ENCODE data around the gene MRTO4.
"Not testable (repeated sequence)": the region's sequence is repeated elsewhere in the genome, so short reads cannot be mapped to it uniquely, and the experiment has no call there.

Gene MRTO4

GRCh38 chr1:19210772-19211549 is 40.6 kb upstream of the MRTO4 start:
- H3K9ac ChIP-seq (ENCODE audit: low read depth, low read length): peak overlapping the region; percentile 91
- no peaks in the 10 kb centered on the region for H3K36me3 ChIP-seq (ENCODE audit: control insufficient read depth, insufficient read depth, low read length)
- H3K4me3 ChIP-seq (ENCODE audit: low read depth, low read length): peak overlapping the region; percentile 86
- no peaks in the 10 kb centered on the region for H3K9me3 ChIP-seq (ENCODE audit: control insufficient read depth, insufficient read depth, low read length)
- H3K4me1 ChIP-seq (ENCODE audit: control insufficient read depth, insufficient read depth, low read length): no peaks in the 10 kb centered on the region
- no peaks in the 10 kb centered on the region for H3K27me3 ChIP-seq (ENCODE audit: control insufficient read depth, insufficient read depth, low read length)

DNA sequence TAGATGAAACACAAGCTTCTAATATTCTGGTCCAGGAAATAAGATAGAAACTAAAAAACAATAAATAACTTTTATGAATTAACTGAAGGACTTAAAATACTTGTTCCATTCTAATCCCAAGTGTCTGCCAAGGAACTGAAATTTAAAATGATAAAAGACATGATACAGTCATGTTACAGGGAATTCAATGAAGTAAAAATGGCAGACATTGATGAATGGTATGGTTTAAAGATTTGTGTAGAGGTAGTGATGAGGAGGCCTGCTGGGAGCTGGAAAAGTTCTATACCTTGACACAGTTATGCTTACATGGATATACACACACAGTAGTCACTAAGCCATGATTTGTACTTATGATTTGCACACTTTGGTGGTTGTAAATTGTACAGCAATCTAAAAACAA is 39.4 kb upstream of the MRTO4 start:
- H3K36me3 ChIP-seq (ENCODE audit: control insufficient read depth, insufficient read depth, low read length): peaks cover 4% of the 10 kb centered on the region
- no peak overlapping the region for H3K9ac ChIP-seq (ENCODE audit: low read depth, low read length)
- H3K27me3 ChIP-seq (ENCODE audit: control insufficient read depth, insufficient read depth, low read length): no peaks in the 10 kb centered on the region
- no peaks in the 10 kb centered on the region for H3K4me1 ChIP-seq (ENCODE audit: control insufficient read depth, insufficient read depth, low read length)
- H3K9me3 ChIP-seq (ENCODE audit: control insufficient read depth, insufficient read depth, low read length): no peaks in the 10 kb centered on the region
- H3K4me3 ChIP-seq (ENCODE audit: low read depth, low read length): no peak overlapping the region

GRCh38 chr1:19213580-19213979 is 38.0 kb upstream of the MRTO4 start:
- Histone ChIP-seq H3K27me3 (ENCODE audit: control insufficient read depth, insufficient read depth, low read length) (no peaks in the 10 kb centered on the region), H3K36me3 (ENCODE audit: control insufficient read depth, insufficient read depth, low read length) (peaks cover 4% of the 10 kb centered on the region), H3K9me3 (ENCODE audit: control insufficient read depth, insufficient read depth, low read length) (no peaks in the 10 kb centered on the region), H3K9ac (ENCODE audit: low read depth, low read length) (no peak overlapping the region), H3K4me3 (ENCODE audit: low read depth, low read length) (no peak overlapping the region), H3K4me1 (ENCODE audit: control insufficient read depth, insufficient read depth, low read length) (no peaks in the 10 kb centered on the region)

- H3K9ac ChIP-seq (ENCODE audit: low read depth, low read length); H3K9me3 ChIP-seq (ENCODE audit: control insufficient read depth, insufficient read depth, low read length); H3K27me3 ChIP-seq (ENCODE audit: control insufficient read depth, insufficient read depth, low read length); H3K4me3 ChIP-seq (ENCODE audit: low read depth, low read length); H3K4me1 ChIP-seq (ENCODE audit: control insufficient read depth, insufficient read depth, low read length): not testable (repeated sequence)
- H3K36me3 ChIP-seq (ENCODE audit: control insufficient read depth, insufficient read depth, low read length): peaks cover 24% of the 10 kb centered on the region
Measured at GRCh38 chr1:19216585-19216984, 35.0 kb upstream of the MRTO4 start.

- H3K9me3 ChIP-seq (ENCODE audit: control insufficient read depth, insufficient read depth, low read length): no peaks in the 10 kb centered on the region
- no peak overlapping the region for H3K4me3 ChIP-seq (ENCODE audit: low read depth, low read length)
- no peaks in the 10 kb centered on the region for H3K4me1 ChIP-seq (ENCODE audit: control insufficient read depth, insufficient read depth, low read length)
- no peaks in the 10 kb centered on the region for H3K27me3 ChIP-seq (ENCODE audit: control insufficient read depth, insufficient read depth, low read length)
- no peak overlapping the region for H3K9ac ChIP-seq (ENCODE audit: low read depth, low read length)
- H3K36me3 ChIP-seq (ENCODE audit: control insufficient read depth, insufficient read depth, low read length): peaks cover 48% of the 10 kb centered on the region
Measured at GRCh38 chr1:19219451-19219850, 32.2 kb upstream of the MRTO4 start.

DNA sequence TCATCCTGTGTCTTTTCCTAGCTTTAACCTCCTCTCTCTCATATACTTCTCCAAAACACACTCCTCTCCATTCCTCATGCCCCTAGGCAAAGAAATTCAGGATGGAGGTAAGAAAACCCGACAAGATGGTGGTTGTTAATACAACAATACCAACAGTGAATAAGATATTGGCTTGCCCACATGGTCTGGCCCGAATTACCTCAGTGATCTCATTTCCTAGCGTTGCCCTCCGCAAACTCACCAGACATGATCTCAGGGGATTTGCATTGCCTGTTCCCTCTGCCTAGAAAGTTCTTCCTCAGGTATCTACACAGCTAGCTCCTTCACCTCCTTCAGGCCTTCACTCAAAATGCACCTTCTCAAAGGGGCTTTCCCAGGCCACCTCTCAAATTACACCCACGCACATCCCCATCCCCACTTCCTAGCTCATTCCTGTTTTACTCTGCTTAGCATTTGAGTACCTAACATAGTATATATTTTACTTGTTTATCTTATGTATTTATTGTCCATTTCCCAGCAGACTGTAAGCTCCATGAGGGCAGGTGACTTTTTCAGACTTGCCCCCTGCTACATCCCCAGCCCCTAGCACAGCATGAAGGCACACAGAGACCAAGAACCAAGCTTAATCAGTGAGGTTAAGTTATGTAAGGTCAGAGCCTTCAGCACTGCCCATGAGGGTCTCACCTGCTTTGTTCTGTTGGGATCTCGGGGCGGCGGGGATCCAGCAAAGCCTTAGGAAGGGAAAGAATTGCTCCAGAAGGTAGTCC is 31.3 kb upstream of the MRTO4 start:
- Histone ChIP-seq H3K4me1 (ENCODE audit: control insufficient read depth, insufficient read depth, low read length) (no peaks in the 10 kb centered on the region), H3K9me3 (ENCODE audit: control insufficient read depth, insufficient read depth, low read length) (no peaks in the 10 kb centered on the region), H3K4me3 (ENCODE audit: low read depth, low read length) (no peak overlapping the region), H3K9ac (ENCODE audit: low read depth, low read length) (no peak overlapping the region), H3K27me3 (ENCODE audit: control insufficient read depth, insufficient read depth, low read length) (no peaks in the 10 kb centered on the region), H3K36me3 (ENCODE audit: control insufficient read depth, insufficient read depth, low read length) (peaks cover 51% of the 10 kb centered on the region)

DNA sequence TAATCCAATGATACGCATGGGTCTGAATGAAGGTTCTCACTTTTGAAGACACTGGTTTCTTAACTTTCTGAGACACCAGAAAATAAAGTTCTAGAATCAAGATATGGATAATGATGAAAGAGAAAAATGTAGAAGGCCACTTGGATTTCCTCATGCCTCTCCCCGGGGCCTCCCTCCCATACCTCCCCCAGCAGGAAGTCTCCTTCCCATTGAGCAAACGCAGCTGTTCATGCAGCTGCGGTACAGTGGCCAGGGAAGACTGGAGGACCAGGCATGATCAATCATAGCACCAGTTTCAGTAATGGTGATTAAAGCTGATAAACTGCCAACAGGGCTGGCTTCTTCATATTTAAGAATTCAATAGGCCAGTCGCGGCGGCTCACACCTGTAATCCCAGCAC is 30.6 kb upstream of the MRTO4 start:
- H3K36me3 ChIP-seq (ENCODE audit: control insufficient read depth, insufficient read depth, low read length): peaks cover 51% of the 10 kb centered on the region
- H3K4me1 ChIP-seq (ENCODE audit: control insufficient read depth, insufficient read depth, low read length): no peaks in the 10 kb centered on the region
- no peak overlapping the region for H3K4me3 ChIP-seq (ENCODE audit: low read depth, low read length)
- no peak overlapping the region for H3K9ac ChIP-seq (ENCODE audit: low read depth, low read length)
- H3K9me3 ChIP-seq (ENCODE audit: control insufficient read depth, insufficient read depth, low read length): no peaks in the 10 kb centered on the region
- H3K27me3 ChIP-seq (ENCODE audit: control insufficient read depth, insufficient read depth, low read length): no peaks in the 10 kb centered on the region

- Histone ChIP-seq H3K36me3 (ENCODE audit: control insufficient read depth, insufficient read depth, low read length) (peaks cover 47% of the 10 kb centered on the region), H3K9ac (ENCODE audit: low read depth, low read length) (no peak overlapping the region), H3K4me1 (ENCODE audit: control insufficient read depth, insufficient read depth, low read length) (no peaks in the 10 kb centered on the region), H3K4me3 (ENCODE audit: low read depth, low read length) (no peak overlapping the region), H3K9me3 (ENCODE audit: control insufficient read depth, insufficient read depth, low read length) (no peaks in the 10 kb centered on the region), H3K27me3 (ENCODE audit: control insufficient read depth, insufficient read depth, low read length) (no peaks in the 10 kb centered on the region)
Measured at GRCh38 chr1:19222573-19222972, 29.0 kb upstream of the MRTO4 start.

- H3K36me3 ChIP-seq (ENCODE audit: control insufficient read depth, insufficient read depth, low read length): peaks cover 47% of the 10 kb centered on the region
- H3K9me3 ChIP-seq (ENCODE audit: control insufficient read depth, insufficient read depth, low read length): no peaks in the 10 kb centered on the region
- no peak overlapping the region for H3K4me3 ChIP-seq (ENCODE audit: low read depth, low read length)
- H3K4me1 ChIP-seq (ENCODE audit: control insufficient read depth, insufficient read depth, low read length): no peaks in the 10 kb centered on the region
- no peak overlapping the region for H3K9ac ChIP-seq (ENCODE audit: low read depth, low read length)
- H3K27me3 ChIP-seq (ENCODE audit: control insufficient read depth, insufficient read depth, low read length): no peaks in the 10 kb centered on the region
Measured at GRCh38 chr1:19222979-19223824, 28.4 kb upstream of the MRTO4 start.

GRCh38 chr1:19229229-19229628 is 22.4 kb upstream of the MRTO4 start:
- H3K4me3 ChIP-seq (ENCODE audit: low read depth, low read length): no peak overlapping the region
- H3K4me1 ChIP-seq (ENCODE audit: control insufficient read depth, insufficient read depth, low read length): no peaks in the 10 kb centered on the region
- H3K36me3 ChIP-seq (ENCODE audit: control insufficient read depth, insufficient read depth, low read length): peaks cover 37% of the 10 kb centered on the region
- H3K27me3 ChIP-seq (ENCODE audit: control insufficient read depth, insufficient read depth, low read length): no peaks in the 10 kb centered on the region
- H3K9me3 ChIP-seq (ENCODE audit: control insufficient read depth, insufficient read depth, low read length): no peaks in the 10 kb centered on the region
- no peak overlapping the region for H3K9ac ChIP-seq (ENCODE audit: low read depth, low read length)

- H3K4me1 ChIP-seq (ENCODE audit: control insufficient read depth, insufficient read depth, low read length): no peaks in the 10 kb centered on the region
- H3K4me3 ChIP-seq (ENCODE audit: low read depth, low read length): no peak overlapping the region
- H3K9ac ChIP-seq (ENCODE audit: low read depth, low read length): no peak overlapping the region
- no peaks in the 10 kb centered on the region for H3K27me3 ChIP-seq (ENCODE audit: control insufficient read depth, insufficient read depth, low read length)
- no peaks in the 10 kb centered on the region for H3K9me3 ChIP-seq (ENCODE audit: control insufficient read depth, insufficient read depth, low read length)
- peaks cover 38% of the 10 kb centered on the region for H3K36me3 ChIP-seq (ENCODE audit: control insufficient read depth, insufficient read depth, low read length)
Measured at GRCh38 chr1:19229828-19230325, 21.7 kb upstream of the MRTO4 start.
